ENCODE data around the gene RAB8B.

Gene RAB8B

GRCh38 chr15:63277038-63277892, 87.9 kb downstream of the RAB8B start, which contains the start of gene APH1B:
APH1B (plus strand) TSS chr15:63277605; CDS start chr15:63277624, 19 bp downstream.
- peak; percentile 86 for DNase-seq

- DNase-seq, result no peak
Measured at GRCh38 chr15:63277893-63278456, 88.6 kb downstream of the RAB8B start.

- DNase-seq, result no peak
Measured at GRCh38 chr15:63283126-63283525, 93.7 kb downstream of the RAB8B start.

- DNase-seq, result no peak
Measured at GRCh38 chr15:63284335-63284734, 94.9 kb downstream of the RAB8B start.

- DNase-seq, result no peak
Measured at GRCh38 chr15:63287109-63287508, 97.7 kb downstream of the RAB8B start.

- no peak for DNase-seq
Measured at GRCh38 chr15:63288342-63288741, 98.9 kb downstream of the RAB8B start.

GRCh38 chr15:63288778-63289378, 99.5 kb downstream of the RAB8B start:
- peak; percentile 48 for DNase-seq

- DNase-seq, result no peak
Measured at GRCh38 chr15:63291507-63291906, 102.1 kb downstream of the RAB8B start.

- DNase-seq, result no peak
Measured at GRCh38 chr15:63292241-63292640, 102.8 kb downstream of the RAB8B start.

GRCh38 chr15:63292771-63293170, 103.4 kb downstream of the RAB8B start:
- DNase-seq, result no peak

- DNase-seq, result no peak
Measured at GRCh38 chr15:63294359-63294758, 105.0 kb downstream of the RAB8B start.

- no peak for DNase-seq
Measured at GRCh38 chr15:63295341-63295740, 105.9 kb downstream of the RAB8B start.

GRCh38 chr15:63296195-63296594, 106.8 kb downstream of the RAB8B start:
- DNase-seq, result peak; percentile 45

GRCh38 chr15:63299943-63300575, 110.7 kb downstream of the RAB8B start:
- DNase-seq, result no peak

GRCh38 chr15:63301088-63301487, 111.7 kb downstream of the RAB8B start:
- no peak for DNase-seq

- no peak for DNase-seq
Measured at GRCh38 chr15:63305260-63305659, 115.9 kb downstream of the RAB8B start.

- DNase-seq, result no peak
Measured at GRCh38 chr15:63306492-63307073, 117.2 kb downstream of the RAB8B start.

GRCh38 chr15:63308491-63308890, 119.1 kb downstream of the RAB8B start:
- no peak for DNase-seq

GRCh38 chr15:63308947-63309346, 119.5 kb downstream of the RAB8B start:
- no peak for DNase-seq

GRCh38 chr15:63310646-63311045, 121.2 kb downstream of the RAB8B start:
- no peak for DNase-seq

GRCh38 chr15:63312286-63312685, 122.9 kb downstream of the RAB8B start:
- DNase-seq, result no peak

- no peak for DNase-seq
Measured at GRCh38 chr15:63313825-63314224, 124.4 kb downstream of the RAB8B start.

- DNase-seq, result no peak
Measured at GRCh38 chr15:63314409-63314808, 125.0 kb downstream of the RAB8B start.
